HCT116 (cell line): ENCODE measurements around the gene TLE6. TPM values are rescaled to one million over a fixed set of nuclear protein-coding genes. Genes with fewer than 3 reads are reported as not detected.

Experiments used
- ATAC-seq: fragments of 200-7000 bp; cut with Tn5 transposase; 2 replicates; pipeline ENCODE4 v1.9.1; 2020; ENCODE audit warnings: mild to moderate bottlenecking, moderate library complexity
- BruUV-seq: library from RNA; stranded (reverse); fragments of 400-500 nt; replicated peaks from 2 replicates; lab custom pipeline; 2021; lab: Mats Ljungman, UMichigan
- CTCF ChIA-PET: fragments of 300-600 bp; sonication (Branson Sonifier 250); formaldehyde crosslinking; loops from one replicate; lab custom pipeline; 2021; ENCODE audit warnings: antibody characterized with exemption; lab: Charles Lee
- POLR2A ChIA-PET: fragments of 300-600, 350-600 bp; sonication (Branson Sonifier 250); formaldehyde crosslinking; loops from one replicate; lab custom pipeline; 2021; ENCODE audit warnings: antibody characterized with exemption; lab: Charles Lee
- RAD21 ChIA-PET, 2 experiments: fragments of 300-600 bp; sonication (Branson Sonifier 250); formaldehyde crosslinking; loops; one replicate each; lab custom pipeline; 2023; ENCODE audit warnings: low total read pairs in 2 of 2; ENCODE audit not compliant: uncharacterized antibody in 2 of 2, unreplicated experiment in 2 of 2, low non-redundant PET in 1 of 2; lab: Charles Lee
- DNase-seq: peaks from one replicate; pipeline ENCODE4 v3.0.0-alpha.2; 2010; ENCODE audit warnings: low read depth, low spot score
- H2AFZ ChIP-seq: fragments of 200-600 bp; shearing (Covaris generic), sonication (generic); 2 replicates; pipeline ENCODE4 v1.6.1; 2017; ENCODE audit warnings: low read depth, mixed run types, mixed read lengths, antibody characterized with exemption, low read length; ENCODE audit not compliant: poor library complexity, severe bottlenecking
- H3K27ac ChIP-seq: 2 replicates; pipeline ENCODE4 v1.5.1; 2012; ENCODE audit warnings: low read depth, low read length
- H3K27me3 ChIP-seq: fragments of 200-600 bp; sonication (generic); 2 replicates; pipeline ENCODE4 v1.6.1; 2016; ENCODE audit warnings: mixed run types, low read length, mixed read lengths; ENCODE audit not compliant: insufficient read depth
- H3K36me3 ChIP-seq, 2 experiments: fragments of 200-500 bp in 1 of 2; fragments of 200-600 bp in 1 of 2; sonication (Bioruptor generic) in 1 of 2; sonication (generic) in 1 of 2; 2 replicates each; pipeline versions ENCODE4 v1.5.1 to v1.6.1; 2014 to 2016; ENCODE audit warnings: low read length in 2 of 2, inconsistent platforms in 1 of 2, mixed read lengths in 1 of 2, mixed run types in 1 of 2; ENCODE audit not compliant: insufficient read depth in 2 of 2, control insufficient read depth in 1 of 2
- H3K4me1 ChIP-seq, 2 experiments: fragments of 200-600 bp in 1 of 2; sonication (generic) in 1 of 2; 2 replicates each; pipeline versions ENCODE4 v1.5.1 to v1.6.1; 2012 to 2017; ENCODE audit warnings: low read length in 2 of 2, inconsistent platforms in 1 of 2, mild to moderate bottlenecking in 1 of 2, mixed read lengths in 1 of 2, mixed run types in 1 of 2, moderate library complexity in 1 of 2; ENCODE audit not compliant: insufficient read depth in 2 of 2, control insufficient read depth in 1 of 2
- H3K4me2 ChIP-seq: fragments of 200-600 bp; sonication (generic); 2 replicates; pipeline ENCODE4 v1.6.1; 2017; ENCODE audit warnings: mixed run types, low read length, mixed read lengths
- H3K4me3 ChIP-seq, 2 experiments: fragments of 200-600 bp in 1 of 2; sonication (generic) in 1 of 2; replicated peaks in 1 of 2; 2 replicates each; pipeline ENCODE4 v1.5.1; 2011 to 2016; ENCODE audit warnings: low read length in 2 of 2, control low read depth in 1 of 2, low read depth in 1 of 2, mild to moderate bottlenecking in 1 of 2, mixed read lengths in 1 of 2, mixed run types in 1 of 2
- H3K79me2 ChIP-seq: fragments of 200-600 bp; sonication (generic); 2 replicates; pipeline ENCODE4 v1.6.1; 2017; ENCODE audit warnings: mild to moderate bottlenecking, mixed run types, low read length, moderate library complexity, mixed read lengths; ENCODE audit not compliant: insufficient read depth
- H3K9ac ChIP-seq: fragments of 200-600 bp; sonication (generic); 2 replicates; pipeline ENCODE4 v1.6.1; 2016; ENCODE audit warnings: low read length, mixed read lengths
- H3K9me2 ChIP-seq: fragments of 200-600 bp; sonication (generic), shearing (Covaris generic); 2 replicates; pipeline ENCODE4 v1.6.1; 2017; ENCODE audit warnings: mixed run types, mild to moderate bottlenecking, moderate library complexity; ENCODE audit not compliant: insufficient read depth
- H3K9me3 ChIP-seq, 2 experiments: fragments of 200-500 bp in 1 of 2; fragments of 200-600 bp in 1 of 2; sonication (Bioruptor generic) in 1 of 2; sonication (generic) in 1 of 2; 2 replicates each; pipeline ENCODE4 v1.6.1; 2014 to 2017; ENCODE audit warnings: low read length in 2 of 2, mixed read lengths in 2 of 2, inconsistent platforms in 1 of 2, low read depth in 1 of 2, mild to moderate bottlenecking in 1 of 2, mixed run types in 1 of 2, moderate library complexity in 1 of 2; ENCODE audit not compliant: control insufficient read depth in 1 of 2, insufficient read depth in 1 of 2
- H4K20me1 ChIP-seq: fragments of 200-600 bp; sonication (generic), shearing (Covaris generic); 2 replicates; pipeline ENCODE4 v1.6.1; 2017; ENCODE audit warnings: mixed run types, mild to moderate bottlenecking, moderate library complexity; ENCODE audit not compliant: insufficient read depth
- CBX3 ChIP-seq: IDR thresholded peaks from 2 replicates; pipeline ENCODE4 v1.6.1; 2012; ENCODE audit warnings: low read depth
- CEBPB ChIP-seq: IDR thresholded peaks from 2 replicates; pipeline ENCODE4 v1.6.1; 2012; ENCODE audit warnings: low read depth
- EGR1 ChIP-seq: IDR thresholded peaks from 2 replicates; pipeline ENCODE4 v1.6.1; 2012; ENCODE audit warnings: low read depth
- EZH2 ChIP-seq: fragments of 200-600 bp; sonication (generic); IDR thresholded peaks from 2 replicates; pipeline ENCODE4 v1.6.1; 2017; ENCODE audit warnings: antibody characterized with exemption, mixed run types
- EZH2phosphoT487 ChIP-seq: fragments of 200-600 bp; IDR thresholded peaks from 2 replicates; pipeline ENCODE4 v1.6.1; 2018; ENCODE audit warnings: antibody characterized with exemption, borderline replicate concordance
- FOSL1 ChIP-seq: IDR thresholded peaks from 2 replicates; pipeline ENCODE4 v1.6.1; 2012; ENCODE audit warnings: low read depth
- POLR2AphosphoS5 ChIP-seq: IDR thresholded peaks from 2 replicates; pipeline ENCODE4 v1.6.1; 2011; ENCODE audit warnings: mild to moderate bottlenecking, low read depth, low read length, moderate library complexity
- SRF ChIP-seq: IDR thresholded peaks from 2 replicates; pipeline ENCODE4 v1.6.1; 2012; ENCODE audit warnings: low read depth
- TCF7L2 ChIP-seq: IDR thresholded peaks from 2 replicates; pipeline ENCODE4 v1.7.0; 2011; ENCODE audit warnings: borderline replicate concordance, inconsistent platforms; ENCODE audit not compliant: insufficient read depth, insufficient read length; ENCODE audit errors: extremely low read depth
- ZFX ChIP-seq: fragments of 450-650 bp; IDR thresholded peaks from 2 replicates; pipeline ENCODE4 v1.6.1; 2017
- intact Hi-C: fragments of 100-400 bp; cut with micrococcal nuclease; formaldehyde crosslinking; loops from 2 replicates; pipeline ENCODE4 v1.10.0; 2022
- total RNA-seq: library from RNA; stranded (reverse); gene quantifications from one replicate; pipeline ENCODE4 v1.2.1, GENCODE V29; 2021; ENCODE audit not compliant: unreplicated experiment
- TF ChIP-seq, protein P1 (sequence below): IDR thresholded peaks from 2 replicates; pipeline ENCODE4 v1.6.1; 2012; ENCODE audit warnings: low read depth

Gene TLE6
- total RNA-seq, 1 experiment from 2014 or later: 10.9 TPM

DNA sequence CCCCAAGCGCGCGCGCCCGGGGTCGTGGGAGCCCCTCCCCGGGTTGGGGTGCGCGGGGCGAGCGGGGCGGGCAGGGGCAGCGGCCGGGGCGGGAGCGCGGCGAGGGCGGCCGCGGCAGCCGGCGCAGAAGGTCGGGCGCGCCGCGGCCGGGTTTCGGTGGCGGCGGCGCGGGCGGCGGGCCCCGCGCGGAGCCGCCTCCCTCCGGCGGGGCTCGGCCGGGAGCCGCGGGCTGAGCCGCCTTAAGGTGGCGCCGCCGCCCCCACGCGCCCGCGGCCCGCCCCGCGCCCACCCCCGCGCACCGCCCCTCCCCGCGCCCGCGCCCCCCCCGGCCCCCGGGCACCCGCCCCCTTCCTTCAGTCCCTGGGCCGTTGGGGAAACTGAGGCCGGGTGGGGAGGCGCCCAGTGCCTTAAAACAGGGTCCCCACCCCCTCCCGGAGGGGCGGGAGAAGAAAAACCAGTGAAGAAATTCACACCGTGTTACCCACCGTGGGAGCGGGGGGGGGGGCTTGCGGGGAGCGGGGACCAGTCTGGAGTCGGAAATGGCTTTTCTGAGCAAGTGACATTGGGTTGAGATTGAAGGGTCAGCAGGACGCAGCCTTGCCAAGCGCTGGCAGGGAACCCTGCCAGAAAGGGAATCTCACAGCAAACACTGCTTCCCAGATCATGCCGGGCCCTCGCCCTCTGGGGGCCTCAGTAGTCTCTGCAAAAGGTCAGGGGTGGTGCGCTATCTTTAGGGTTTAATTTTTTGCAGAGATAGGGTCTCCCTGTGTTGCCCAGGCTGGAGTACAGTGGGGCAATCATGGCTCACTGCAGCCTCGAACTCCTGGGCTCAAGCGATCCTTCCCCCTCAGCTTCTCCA is 51.9 kb downstream of the TLE6 start, which contains the start of gene TLE2:
TSS of gene TLE2 (minus strand) at position 216 of the 859 bp plus-strand sequence. CDS start 376 bp downstream, outside the sequence.
- H3K9me3 ChIP-seq: no peaks in the 10 kb centered on the region
- no peaks in the 10 kb centered on the region for H3K36me3 ChIP-seq
- ChIA-PET POLR2A (no interaction called here), RAD21 (no interaction called here), CTCF (no interaction called here)
- no TSS peak for BruUV-seq
- H3K9me2 ChIP-seq: no peaks in the 10 kb centered on the region
- H3K27ac ChIP-seq: peak within 1 kb of the TSS; percentile 51; the same call in 1 of the 2 replicates
- peak within 1 kb of the TSS; percentile 64 to 71 for H3K4me3 ChIP-seq
- peak within 1 kb of the TSS; percentile 65 for H3K9ac ChIP-seq
- ATAC-seq: peak; percentile 73
- no peaks in the 10 kb centered on the region for H4K20me1 ChIP-seq
- no peak for DNase-seq
- peak within 1 kb of the TSS; percentile 79 for H3K4me2 ChIP-seq
- TF ChIP-seq POLR2AphosphoS5: no peak
- no peaks in the 10 kb centered on the region; the same call in 1 of the 2 replicates for H3K27me3 ChIP-seq
- intact Hi-C loops: no loop called here
- H3K4me1 ChIP-seq: peaks cover 1 to 27% of the 10 kb centered on the region in 2 experiments; a peak in 3 of 4 replicates
- no peak within 1 kb of the TSS for H2AFZ ChIP-seq
- no peaks in the 10 kb centered on the region for H3K79me2 ChIP-seq

DNA sequence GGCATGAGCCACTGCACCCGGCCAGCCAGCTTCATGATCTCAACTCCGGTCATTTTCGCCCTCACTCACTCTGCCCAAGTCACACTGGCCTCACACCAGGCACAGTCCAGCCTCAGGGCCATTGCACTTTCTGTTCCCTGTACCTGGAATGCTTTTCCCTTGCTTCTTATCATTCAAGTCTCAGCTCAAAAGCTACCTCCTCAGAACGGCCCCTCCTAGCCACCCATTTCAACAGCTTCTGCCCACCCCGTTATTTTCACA is 54.2 kb downstream of the TLE6 start:
- ATAC-seq (no peak), DNase-seq (no peak)
- Histone ChIP-seq H3K27me3 (no peaks in the 10 kb centered on the region; the same call in 1 of the 2 replicates), H3K4me2 (no peak overlapping the region), H3K4me3 (no peak overlapping the region), H3K27ac (no peak overlapping the region), H3K36me3 (no peaks in the 10 kb centered on the region), H2AFZ (no peak overlapping the region), H3K4me1 (peaks cover 10 to 46% of the 10 kb centered on the region in 2 experiments; a peak in 3 of 4 replicates), H3K9me3 (no peaks in the 10 kb centered on the region), H3K9me2 (no peaks in the 10 kb centered on the region), H3K9ac (no peak overlapping the region), H4K20me1 (no peaks in the 10 kb centered on the region), H3K79me2 (no peaks in the 10 kb centered on the region)
- ChIA-PET RAD21 (no interaction called here), POLR2A (no interaction called here), CTCF (no interaction called here)
- BruUV-seq: no TSS peak
- intact Hi-C loops: no loop called here
- TF ChIP-seq EZH2 (no peak), EGR1 (no peak), CBX3 (no peak), ZFX (no peak), TCF7L2 (no peak), SRF (no peak), EZH2phosphoT487 (no peak), FOSL1 (no peak), CEBPB (no peak)
- TF ChIP-seq, protein P1, sequence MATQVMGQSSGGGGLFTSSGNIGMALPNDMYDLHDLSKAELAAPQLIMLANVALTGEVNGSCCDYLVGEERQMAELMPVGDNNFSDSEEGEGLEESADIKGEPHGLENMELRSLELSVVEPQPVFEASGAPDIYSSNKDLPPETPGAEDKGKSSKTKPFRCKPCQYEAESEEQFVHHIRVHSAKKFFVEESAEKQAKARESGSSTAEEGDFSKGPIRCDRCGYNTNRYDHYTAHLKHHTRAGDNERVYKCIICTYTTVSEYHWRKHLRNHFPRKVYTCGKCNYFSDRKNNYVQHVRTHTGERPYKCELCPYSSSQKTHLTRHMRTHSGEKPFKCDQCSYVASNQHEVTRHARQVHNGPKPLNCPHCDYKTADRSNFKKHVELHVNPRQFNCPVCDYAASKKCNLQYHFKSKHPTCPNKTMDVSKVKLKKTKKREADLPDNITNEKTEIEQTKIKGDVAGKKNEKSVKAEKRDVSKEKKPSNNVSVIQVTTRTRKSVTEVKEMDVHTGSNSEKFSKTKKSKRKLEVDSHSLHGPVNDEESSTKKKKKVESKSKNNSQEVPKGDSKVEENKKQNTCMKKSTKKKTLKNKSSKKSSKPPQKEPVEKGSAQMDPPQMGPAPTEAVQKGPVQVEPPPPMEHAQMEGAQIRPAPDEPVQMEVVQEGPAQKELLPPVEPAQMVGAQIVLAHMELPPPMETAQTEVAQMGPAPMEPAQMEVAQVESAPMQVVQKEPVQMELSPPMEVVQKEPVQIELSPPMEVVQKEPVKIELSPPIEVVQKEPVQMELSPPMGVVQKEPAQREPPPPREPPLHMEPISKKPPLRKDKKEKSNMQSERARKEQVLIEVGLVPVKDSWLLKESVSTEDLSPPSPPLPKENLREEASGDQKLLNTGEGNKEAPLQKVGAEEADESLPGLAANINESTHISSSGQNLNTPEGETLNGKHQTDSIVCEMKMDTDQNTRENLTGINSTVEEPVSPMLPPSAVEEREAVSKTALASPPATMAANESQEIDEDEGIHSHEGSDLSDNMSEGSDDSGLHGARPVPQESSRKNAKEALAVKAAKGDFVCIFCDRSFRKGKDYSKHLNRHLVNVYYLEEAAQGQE: no peak
